Measurements from ENCODE around the gene A4GALT. TPM values are rescaled to one million over a fixed set of nuclear protein-coding genes. Genes with fewer than 3 reads are reported as not detected.

A4GALT gene
- total and polyA plus RNA-seq, 2 of the 13 experiments (the other 11 are each of a cell fraction or from before 2014, with no cell fraction given): 0.09 to 1.1 TPM

DNA sequence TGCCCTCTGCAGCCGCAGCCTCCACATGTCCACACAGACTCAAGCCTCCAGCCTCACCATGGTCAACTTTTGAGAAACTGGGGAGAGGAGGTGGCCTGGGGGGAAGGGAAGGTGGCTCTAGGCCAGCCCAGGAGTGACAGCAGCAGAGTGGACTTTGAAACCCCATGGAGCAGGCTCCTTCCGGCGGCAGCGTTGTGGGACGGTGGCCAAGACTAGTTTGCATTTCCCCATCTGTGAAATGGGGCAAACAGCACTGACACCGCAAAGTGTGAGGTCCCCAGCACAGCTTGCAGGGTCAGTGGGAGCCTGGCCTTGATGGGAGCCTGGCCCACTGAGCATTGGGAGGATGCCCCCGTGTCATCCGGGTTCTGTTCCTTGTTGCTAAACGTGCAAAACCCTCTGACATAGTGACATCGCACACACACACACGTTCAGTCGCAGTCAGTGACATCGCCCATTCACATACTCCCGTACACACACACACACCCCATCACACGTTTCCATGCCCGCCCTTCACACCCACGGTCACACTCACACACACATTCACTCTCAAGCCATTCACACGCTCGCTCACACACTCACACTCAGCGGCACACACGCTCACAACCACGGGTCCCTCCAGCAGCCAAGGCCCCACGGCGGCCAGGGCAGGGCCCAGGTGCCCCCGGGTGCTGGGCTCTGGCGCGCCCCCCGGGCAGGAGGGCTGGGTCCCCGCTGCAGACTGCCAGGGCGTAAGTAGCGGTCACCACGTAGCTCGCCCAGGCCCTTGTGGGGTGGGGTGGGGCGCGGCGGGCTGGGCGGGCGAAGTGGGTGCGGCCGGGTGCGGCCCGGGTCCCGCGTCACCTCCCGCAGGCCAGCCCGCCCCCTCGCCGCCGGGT lies 72.1 kb downstream of the A4GALT start (continued):
- TF ChIP-seq ZMAT3 (CRISPR knock-in tag; conservative IDR thresholded peaks at IDR 0.05): peak; percentile 82; the same call in 1 of the 2 replicates
- TF ChIP-seq FOXO1 (CRISPR knock-in tag; IDR thresholded peaks at IDR 0.05): peak; percentile 29; the same call in 1 of the 2 replicates
- TF ChIP-seq ZBTB7A (CRISPR knock-in tag; IDR thresholded peaks at IDR 0.05): peak; percentile 72
- TF ChIP-seq ZNF670 (CRISPR knock-in tag; IDR thresholded peaks at IDR 0.05; ENCODE audit: borderline replicate concordance): peak; percentile 57; the same call in 1 of the 2 replicates
- peak; percentile 47; the same call in 1 of the 2 replicates for TF ChIP-seq ZNF138 (CRISPR knock-in tag; IDR thresholded peaks at IDR 0.05; ENCODE audit: low read depth)
- peak; percentile 77; the same call in 1 of the 2 replicates for TF ChIP-seq MTA1 (CRISPR knock-in tag; IDR thresholded peaks at IDR 0.05; ENCODE audit: borderline replicate concordance)
- no peak for TF ChIP-seq ARID2 (CRISPR knock-in tag; IDR thresholded peaks at IDR 0.05; ENCODE audit: borderline replicate concordance)
- TF ChIP-seq HNF4A (CRISPR knock-in tag; IDR thresholded peaks at IDR 0.05): peak; percentile 97
- TF ChIP-seq RBFOX2 (IDR thresholded peaks at IDR 0.05; ENCODE audit: low read depth, low read length): peak; percentile 86
- peak; percentile 81 for TF ChIP-seq RARA (CRISPR knock-in tag; IDR thresholded peaks at IDR 0.05)
- TF ChIP-seq PRMT3 (CRISPR knock-in tag; IDR thresholded peaks at IDR 0.05; ENCODE audit: borderline replicate concordance, low read depth): peak; percentile 76; the same call in 1 of the 2 replicates
- 0 out of 2 replicates have a peak, but pooled peaks have one; percentile 79 for TF ChIP-seq TOPORS (CRISPR knock-in tag; IDR thresholded peaks at IDR 0.05)
- TF ChIP-seq, protein P1, sequence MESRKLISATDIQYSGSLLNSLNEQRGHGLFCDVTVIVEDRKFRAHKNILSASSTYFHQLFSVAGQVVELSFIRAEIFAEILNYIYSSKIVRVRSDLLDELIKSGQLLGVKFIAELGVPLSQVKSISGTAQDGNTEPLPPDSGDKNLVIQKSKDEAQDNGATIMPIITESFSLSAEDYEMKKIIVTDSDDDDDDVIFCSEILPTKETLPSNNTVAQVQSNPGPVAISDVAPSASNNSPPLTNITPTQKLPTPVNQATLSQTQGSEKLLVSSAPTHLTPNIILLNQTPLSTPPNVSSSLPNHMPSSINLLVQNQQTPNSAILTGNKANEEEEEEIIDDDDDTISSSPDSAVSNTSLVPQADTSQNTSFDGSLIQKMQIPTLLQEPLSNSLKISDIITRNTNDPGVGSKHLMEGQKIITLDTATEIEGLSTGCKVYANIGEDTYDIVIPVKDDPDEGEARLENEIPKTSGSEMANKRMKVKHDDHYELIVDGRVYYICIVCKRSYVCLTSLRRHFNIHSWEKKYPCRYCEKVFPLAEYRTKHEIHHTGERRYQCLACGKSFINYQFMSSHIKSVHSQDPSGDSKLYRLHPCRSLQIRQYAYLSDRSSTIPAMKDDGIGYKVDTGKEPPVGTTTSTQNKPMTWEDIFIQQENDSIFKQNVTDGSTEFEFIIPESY (CRISPR knock-in tag; IDR thresholded peaks at IDR 0.05): peak; percentile 72; the same call in 1 of the 2 replicates
- TF ChIP-seq NONO (IDR thresholded peaks at IDR 0.05): no peak
- peak; percentile 79 for TF ChIP-seq NONO (CRISPR knock-in tag; conservative IDR thresholded peaks at IDR 0.05)
- peak; percentile 65; the same call in 1 of the 2 replicates for TF ChIP-seq ELF1 (CRISPR knock-in tag; IDR thresholded peaks at IDR 0.05)
- TF ChIP-seq, protein P2, sequence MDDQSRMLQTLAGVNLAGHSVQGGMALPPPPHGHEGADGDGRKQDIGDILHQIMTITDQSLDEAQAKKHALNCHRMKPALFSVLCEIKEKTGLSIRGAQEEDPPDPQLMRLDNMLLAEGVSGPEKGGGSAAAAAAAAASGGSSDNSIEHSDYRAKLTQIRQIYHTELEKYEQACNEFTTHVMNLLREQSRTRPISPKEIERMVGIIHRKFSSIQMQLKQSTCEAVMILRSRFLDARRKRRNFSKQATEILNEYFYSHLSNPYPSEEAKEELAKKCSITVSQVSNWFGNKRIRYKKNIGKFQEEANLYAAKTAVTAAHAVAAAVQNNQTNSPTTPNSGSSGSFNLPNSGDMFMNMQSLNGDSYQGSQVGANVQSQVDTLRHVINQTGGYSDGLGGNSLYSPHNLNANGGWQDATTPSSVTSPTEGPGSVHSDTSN (CRISPR knock-in tag; IDR thresholded peaks at IDR 0.05; ENCODE audit: borderline replicate concordance): no peak
- TF ChIP-seq ZNF142 (CRISPR knock-in tag; IDR thresholded peaks at IDR 0.05): 0 out of 2 replicates have a peak, but pooled peaks have one; percentile 59

All from HepG2 (cell line).